PFSK-1 (cell line): ENCODE data around the gene PTPDC1.

Experiments used
- REST ChIP-seq, 2 experiments: IDR thresholded peaks; 2 replicates each; pipeline versions ENCODE4 v1.6.1 to v1.8.0; 2011 to 2012; ENCODE audit warnings: low read depth in 2 of 2, low read length in 2 of 2, control low read depth in 1 of 2, inconsistent platforms in 1 of 2, mild to moderate bottlenecking in 1 of 2, moderate library complexity in 1 of 2; ENCODE audit not compliant: insufficient read depth in 1 of 2
- TAF1 ChIP-seq: IDR thresholded peaks from 2 replicates; pipeline ENCODE4 v1.6.1; 2012; ENCODE audit warnings: low read length, control low read depth, borderline replicate concordance; ENCODE audit not compliant: insufficient read depth

- TF ChIP-seq TAF1 (no peak), REST (IDR thresholded peaks at IDR 0.05; ENCODE audit: insufficient read depth in 1 of 2, low read depth in 2 of 2, low read length in 2 of 2) (no peak)
Measured at GRCh38 chr9:94134629-94135028, 50.4 kb downstream of the PTPDC1 start.
